Rectal smooth muscle tissue (tissue), 1 donor: Measurements from ENCODE around the gene MCM3.

Experiments
- H3K27ac ChIP-seq: one replicate; pipeline ENCODE4 v1.7.0; 2013; ENCODE audit warnings: low read depth, low read length, inconsistent platforms
- H3K27me3 ChIP-seq: one replicate; pipeline ENCODE4 v1.7.0; 2013; ENCODE audit warnings: low read length; ENCODE audit not compliant: control insufficient read depth, insufficient read depth
- H3K36me3 ChIP-seq: one replicate; pipeline ENCODE4 v1.7.0; 2013; ENCODE audit warnings: low read length; ENCODE audit not compliant: control insufficient read depth, insufficient read depth
- H3K4me1 ChIP-seq: one replicate; pipeline ENCODE4 v1.7.0; 2013; ENCODE audit warnings: low read length; ENCODE audit not compliant: control insufficient read depth, insufficient read depth
- H3K4me3 ChIP-seq: one replicate; pipeline ENCODE4 v1.7.0; 2013; ENCODE audit warnings: low read length
- H3K9ac ChIP-seq: one replicate; pipeline ENCODE4 v1.7.0; 2013; ENCODE audit warnings: low read length

MCM3 gene

GRCh38 chr6:52261229-52261628, 23.3 kb downstream of the MCM3 start:
- Histone ChIP-seq H3K27me3 (no peaks in the 10 kb centered on the region), H3K4me1 (peaks cover 2% of the 10 kb centered on the region), H3K36me3 (peaks cover 10% of the 10 kb centered on the region)

GRCh38 chr6:52260634-52261033, 23.9 kb downstream of the MCM3 start:
- Histone ChIP-seq H3K9ac (no peak overlapping the region), H3K4me1 (peaks cover 2% of the 10 kb centered on the region), H3K27me3 (no peaks in the 10 kb centered on the region), H3K36me3 (peaks cover 10% of the 10 kb centered on the region), H3K27ac (no peak overlapping the region), H3K4me3 (no peak overlapping the region)

More at GRCh38 chr6:52261229-52261628, 23.3 kb downstream of the MCM3 start:
- no peak overlapping the region for H3K27ac ChIP-seq
- H3K9ac ChIP-seq, result no peak overlapping the region
- H3K4me3 ChIP-seq, result no peak overlapping the region

GRCh38 chr6:52255434-52255833, 29.1 kb downstream of the MCM3 start:
- no peaks in the 10 kb centered on the region for H3K27me3 ChIP-seq

GRCh38 chr6:52254731-52255378, 29.7 kb downstream of the MCM3 start:
- Histone ChIP-seq H3K27ac (no peak overlapping the region), H3K27me3 (no peaks in the 10 kb centered on the region), H3K4me3 (no peak overlapping the region), H3K36me3 (no peaks in the 10 kb centered on the region), H3K4me1 (no peaks in the 10 kb centered on the region), H3K9ac (no peak overlapping the region)

More at GRCh38 chr6:52255434-52255833, 29.1 kb downstream of the MCM3 start:
- H3K4me3 ChIP-seq, result no peak overlapping the region
- H3K36me3 ChIP-seq, result no peaks in the 10 kb centered on the region
- no peak overlapping the region for H3K27ac ChIP-seq
- H3K9ac ChIP-seq, result no peak overlapping the region
- H3K4me1 ChIP-seq, result no peaks in the 10 kb centered on the region

GRCh38 chr6:52253494-52253893, 31.0 kb downstream of the MCM3 start:
- Histone ChIP-seq H3K4me3 (no peak overlapping the region), H3K27me3 (no peaks in the 10 kb centered on the region)

GRCh38 chr6:52251113-52251512, 33.4 kb downstream of the MCM3 start:
- Histone ChIP-seq H3K4me1 (no peaks in the 10 kb centered on the region), H3K4me3 (no peak overlapping the region), H3K27ac (no peak overlapping the region), H3K36me3 (no peaks in the 10 kb centered on the region), H3K27me3 (no peaks in the 10 kb centered on the region), H3K9ac (no peak overlapping the region)

More at GRCh38 chr6:52253494-52253893, 31.0 kb downstream of the MCM3 start:
- H3K9ac ChIP-seq, result no peak overlapping the region
- H3K27ac ChIP-seq, result no peak overlapping the region
- no peaks in the 10 kb centered on the region for H3K36me3 ChIP-seq
- H3K4me1 ChIP-seq, result no peaks in the 10 kb centered on the region

GRCh38 chr6:52249078-52249477, 35.5 kb downstream of the MCM3 start:
- H3K4me1 ChIP-seq, result no peaks in the 10 kb centered on the region
- H3K27me3 ChIP-seq, result no peaks in the 10 kb centered on the region

GRCh38 chr6:52245425-52245824, 39.1 kb downstream of the MCM3 start:
- H3K27me3 ChIP-seq, result no peaks in the 10 kb centered on the region
- H3K4me3 ChIP-seq, result no peak overlapping the region
- no peaks in the 10 kb centered on the region for H3K4me1 ChIP-seq
- no peak overlapping the region for H3K27ac ChIP-seq
- no peaks in the 10 kb centered on the region for H3K36me3 ChIP-seq
- H3K9ac ChIP-seq, result no peak overlapping the region

More at GRCh38 chr6:52249078-52249477, 35.5 kb downstream of the MCM3 start:
- H3K9ac ChIP-seq, result no peak overlapping the region
- H3K4me3 ChIP-seq, result no peak overlapping the region
- no peak overlapping the region for H3K27ac ChIP-seq
- H3K36me3 ChIP-seq, result no peaks in the 10 kb centered on the region

- Histone ChIP-seq H3K27me3 (no peaks in the 10 kb centered on the region), H3K9ac (no peak within 1 kb of the TSS), H3K4me1 (no peaks in the 10 kb centered on the region), H3K4me3 (no peak within 1 kb of the TSS), H3K36me3 (no peaks in the 10 kb centered on the region), H3K27ac (no peak within 1 kb of the TSS)
These were observed 40.1 kb downstream of the MCM3 start, which contains the start of gene IL17F for GRCh38 chr6:52244400-52244799. TSS of gene IL17F (minus strand) at chr6:52244500. CDS start at chr6:52244429, 71 bp downstream.

- H3K27me3 ChIP-seq, result no peaks in the 10 kb centered on the region
- no peak overlapping the region for H3K27ac ChIP-seq
- H3K9ac ChIP-seq, result no peak overlapping the region
- H3K4me1 ChIP-seq, result no peaks in the 10 kb centered on the region
- no peak overlapping the region for H3K4me3 ChIP-seq
- no peaks in the 10 kb centered on the region for H3K36me3 ChIP-seq
These were observed 41.2 kb downstream of the MCM3 start for GRCh38 chr6:52243282-52243893.

GRCh38 chr6:52241819-52242218, 42.7 kb downstream of the MCM3 start:
- no peak overlapping the region for H3K27ac ChIP-seq
- no peaks in the 10 kb centered on the region for H3K36me3 ChIP-seq
- H3K4me3 ChIP-seq, result no peak overlapping the region
- H3K27me3 ChIP-seq, result no peaks in the 10 kb centered on the region
- H3K9ac ChIP-seq, result no peak overlapping the region
- H3K4me1 ChIP-seq, result no peaks in the 10 kb centered on the region

- no peaks in the 10 kb centered on the region for H3K27me3 ChIP-seq
- no peak overlapping the region for H3K27ac ChIP-seq
- peaks cover 2% of the 10 kb centered on the region for H3K4me1 ChIP-seq
- no peak overlapping the region for H3K4me3 ChIP-seq
- no peak overlapping the region for H3K9ac ChIP-seq
- H3K36me3 ChIP-seq, result no peaks in the 10 kb centered on the region
These were observed 50.3 kb downstream of the MCM3 start for GRCh38 chr6:52233975-52234823.
